GM12864 (cell line): ENCODE results near the gene TBC1D1.

Experiments
- DNase-seq: peaks from one replicate; pipeline ENCODE4 v3.0.0-alpha.2; 2011; ENCODE audit warnings: low read depth
- H3K4me3 ChIP-seq: 2 replicates; pipeline ENCODE4 v1.5.1; 2011; ENCODE audit warnings: mild to moderate bottlenecking, low read depth, low read length, control low read depth
- TF ChIP-seq, protein P1 (sequence below): IDR thresholded peaks from 2 replicates; pipeline ENCODE4 v1.5.1; 2011; ENCODE audit warnings: low read depth, mild to moderate bottlenecking, moderate library complexity, low read length, control low read depth, inconsistent platforms; ENCODE audit errors: missing control alignments

TBC1D1 gene

GRCh38 chr4:37989398-37990260 lies 98.7 kb downstream of the TBC1D1 start:
- no peak overlapping the region for H3K4me3 ChIP-seq
- no peak for DNase-seq
- TF ChIP-seq, protein P1, sequence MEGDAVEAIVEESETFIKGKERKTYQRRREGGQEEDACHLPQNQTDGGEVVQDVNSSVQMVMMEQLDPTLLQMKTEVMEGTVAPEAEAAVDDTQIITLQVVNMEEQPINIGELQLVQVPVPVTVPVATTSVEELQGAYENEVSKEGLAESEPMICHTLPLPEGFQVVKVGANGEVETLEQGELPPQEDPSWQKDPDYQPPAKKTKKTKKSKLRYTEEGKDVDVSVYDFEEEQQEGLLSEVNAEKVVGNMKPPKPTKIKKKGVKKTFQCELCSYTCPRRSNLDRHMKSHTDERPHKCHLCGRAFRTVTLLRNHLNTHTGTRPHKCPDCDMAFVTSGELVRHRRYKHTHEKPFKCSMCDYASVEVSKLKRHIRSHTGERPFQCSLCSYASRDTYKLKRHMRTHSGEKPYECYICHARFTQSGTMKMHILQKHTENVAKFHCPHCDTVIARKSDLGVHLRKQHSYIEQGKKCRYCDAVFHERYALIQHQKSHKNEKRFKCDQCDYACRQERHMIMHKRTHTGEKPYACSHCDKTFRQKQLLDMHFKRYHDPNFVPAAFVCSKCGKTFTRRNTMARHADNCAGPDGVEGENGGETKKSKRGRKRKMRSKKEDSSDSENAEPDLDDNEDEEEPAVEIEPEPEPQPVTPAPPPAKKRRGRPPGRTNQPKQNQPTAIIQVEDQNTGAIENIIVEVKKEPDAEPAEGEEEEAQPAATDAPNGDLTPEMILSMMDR, result no peak

GRCh38 chr4:37990731-37991245 lies 99.9 kb downstream of the TBC1D1 start:
- TF ChIP-seq, protein P1, result no peak
- DNase-seq, result no peak
- no peak overlapping the region for H3K4me3 ChIP-seq

DNA sequence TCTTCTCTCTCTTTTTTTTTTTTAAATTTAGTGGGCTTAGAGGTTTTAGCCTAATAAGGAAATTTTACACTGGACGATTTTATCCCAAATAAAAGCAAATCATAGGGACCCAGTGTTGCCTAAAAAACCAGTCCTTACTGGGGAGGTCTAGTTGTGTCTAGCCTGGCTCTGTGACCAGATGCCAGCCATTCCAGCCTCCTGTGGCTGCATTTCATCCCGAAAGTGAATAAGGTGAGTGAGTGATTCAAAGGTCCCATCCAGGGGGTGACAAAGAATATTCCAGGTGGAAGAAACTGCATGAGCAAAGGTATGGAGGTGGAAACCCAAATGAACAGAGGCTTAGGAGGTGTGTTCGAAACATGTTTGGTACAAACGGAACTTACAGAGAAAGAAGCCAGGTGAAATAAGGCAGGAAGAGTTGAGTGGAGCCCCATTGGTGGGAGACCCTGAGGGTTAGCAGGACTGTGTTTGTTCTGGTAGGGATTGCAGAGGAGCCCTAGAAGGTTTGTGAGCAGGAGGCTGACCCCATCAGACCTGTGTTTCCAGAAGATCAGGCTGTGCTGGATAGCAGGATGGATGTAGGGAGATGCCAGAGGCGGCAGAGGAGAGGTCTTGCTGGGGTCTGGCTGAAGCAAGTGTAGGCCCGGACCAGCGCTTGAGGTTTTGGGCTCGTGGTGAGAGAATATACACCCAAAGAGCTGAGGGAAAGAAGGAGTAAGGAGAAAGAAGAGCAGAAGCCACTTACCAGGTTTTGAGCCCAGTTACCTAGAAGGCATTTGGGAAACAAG lies 100.9 kb downstream of the TBC1D1 start:
- no peak for DNase-seq
- TF ChIP-seq, protein P1, result no peak
- no peak overlapping the region for H3K4me3 ChIP-seq

GRCh38 chr4:37993806-37994205 lies 102.9 kb downstream of the TBC1D1 start:
- no peak for DNase-seq
- TF ChIP-seq, protein P1, result no peak
- no peak overlapping the region for H3K4me3 ChIP-seq

- TF ChIP-seq, protein P1, result no peak
- no peak for DNase-seq
- H3K4me3 ChIP-seq, result no peak overlapping the region
Observed at GRCh38 chr4:37994569-37994968, 103.7 kb downstream of the TBC1D1 start.

- TF ChIP-seq, protein P1, result no peak
- no peak overlapping the region for H3K4me3 ChIP-seq
- no peak for DNase-seq
Observed at GRCh38 chr4:37995299-37995821, 104.5 kb downstream of the TBC1D1 start.
